ENCODE data around the gene SH3BP4.
A peak's percentile ranks its signal among the peaks of the same experiment; 100 is the strongest.

SH3BP4 gene

GRCh38 chr2:235068701-235069100 lies 116.9 kb downstream of the SH3BP4 start:
- DNase-seq, result no peak
- intact Hi-C loops (cut with DNase I), result no loop called here

GRCh38 chr2:235070063-235070706 lies 118.4 kb downstream of the SH3BP4 start:
- no peak for DNase-seq
- intact Hi-C loops (cut with DNase I), result no loop called here

GRCh38 chr2:235073868-235074413 lies 122.1 kb downstream of the SH3BP4 start:
- peak in 1 of 10 donors; percentile 34 for DNase-seq
- intact Hi-C loops (cut with DNase I), result no loop called here

GRCh38 chr2:235077046-235077445 lies 125.2 kb downstream of the SH3BP4 start:
- no peak for DNase-seq
- intact Hi-C loops (cut with DNase I), result no loop called here

- intact Hi-C loops (cut with DNase I), result no loop called here
- no peak for DNase-seq
Measured at GRCh38 chr2:235078182-235078581, 126.4 kb downstream of the SH3BP4 start.

GRCh38 chr2:235078914-235079472 lies 127.2 kb downstream of the SH3BP4 start:
- no peak for DNase-seq
- intact Hi-C loops (cut with DNase I), result no loop called here

- no peak for DNase-seq
- intact Hi-C loops (cut with DNase I), result no loop called here
Measured at GRCh38 chr2:235080101-235080500, 128.3 kb downstream of the SH3BP4 start.

- intact Hi-C loops (cut with DNase I), result no loop called here
- DNase-seq, result no peak
Measured at GRCh38 chr2:235082578-235083338, 130.9 kb downstream of the SH3BP4 start.

- DNase-seq, result no peak
- intact Hi-C loops (cut with DNase I), result no loop called here
Measured at GRCh38 chr2:235083822-235084221, 132.0 kb downstream of the SH3BP4 start.

GRCh38 chr2:235084424-235084823 lies 132.6 kb downstream of the SH3BP4 start:
- DNase-seq, result no peak
- intact Hi-C loops (cut with DNase I), result no loop called here

- intact Hi-C loops (cut with DNase I), result no loop called here
- DNase-seq, result no peak
Measured at GRCh38 chr2:235085476-235085875, 133.7 kb downstream of the SH3BP4 start.

- intact Hi-C loops (cut with DNase I), result no loop called here
- DNase-seq, result no peak
Measured at GRCh38 chr2:235086481-235087184, 134.8 kb downstream of the SH3BP4 start.

- intact Hi-C loops (cut with DNase I), result no loop called here
- peak in 1 of 10 donors; percentile 83 for DNase-seq
Measured at GRCh38 chr2:235087832-235088495, 136.1 kb downstream of the SH3BP4 start.

- intact Hi-C loops (cut with DNase I), result no loop called here
- DNase-seq, result no peak
Measured at GRCh38 chr2:235088496-235088921, 136.7 kb downstream of the SH3BP4 start.

- intact Hi-C loops (cut with DNase I), result no loop called here
- no peak for DNase-seq
Measured at GRCh38 chr2:235091421-235091820, 139.6 kb downstream of the SH3BP4 start.

- intact Hi-C loops (cut with DNase I), result no loop called here
- DNase-seq, result no peak
Measured at GRCh38 chr2:235091983-235092382, 140.2 kb downstream of the SH3BP4 start.

GRCh38 chr2:235092433-235093223 lies 140.8 kb downstream of the SH3BP4 start:
- no peak for DNase-seq
- intact Hi-C loops (cut with DNase I), result no loop called here

- intact Hi-C loops (cut with DNase I), result no loop called here
- no peak for DNase-seq
Measured at GRCh38 chr2:235094457-235094856, 142.6 kb downstream of the SH3BP4 start.

GRCh38 chr2:235095569-235095968 lies 143.8 kb downstream of the SH3BP4 start:
- intact Hi-C loops (cut with DNase I), result no loop called here
- no peak for DNase-seq

- intact Hi-C loops (cut with DNase I), result no loop called here
- DNase-seq, result no peak
Measured at GRCh38 chr2:235096447-235096846, 144.6 kb downstream of the SH3BP4 start.
